ENCODE measurements around the gene TIMM22. TPM values are rescaled to one million over a fixed set of nuclear protein-coding genes. Genes with fewer than 3 reads are reported as not detected.
A peak's percentile ranks its signal among the peaks of the same experiment; 100 is the strongest.
"Not testable (repeated sequence)": the region's sequence is repeated elsewhere in the genome, so short reads cannot be mapped to it uniquely, and the experiment has no call there.

The TIMM22 gene
- total and polyA plus RNA-seq, 10 donors = 5.1 to 14.3 (median 11.0) TPM

GRCh38 chr17:1043601-1044251 lies 46.8 kb downstream of the TIMM22 start:
- DNase-seq = peak; percentile 83
- intact Hi-C loops (cut with DNase I; ENCODE audit: low total_unique reads) = no loop called here
- H3K9me3 ChIP-seq = no peaks in the 10 kb centered on the region
- TF ChIP-seq CTCF (IDR thresholded peaks at IDR 0.05 in 8 of 11, conservative IDR thresholded peaks at IDR 0.05 in 3 of 11) (no peak), POLR2AphosphoS5 (IDR thresholded peaks at IDR 0.05) (peak in 2 of 3 donors; percentile 74 to 78), POLR2A (IDR thresholded peaks at IDR 0.05) (no peak)
- H3K36me3 ChIP-seq = peaks cover 0 to 96% (median 21%) of the 10 kb centered on the region in 6 donors
- peak overlapping the region in 2 of 8 donors; percentile 4 to 36 for H3K4me3 ChIP-seq
- H3K4me1 ChIP-seq = peaks cover 6 to 64% (median 36%) of the 10 kb centered on the region in 6 donors
- WGBS, 5 donors = 45 to 66% (median 48%) methylated on average over 19 to 21 of the region's 21 CpGs
- no peaks in the 10 kb centered on the region for H3K27me3 ChIP-seq (replicated peaks in 1 of 7)
- peak overlapping the region in 7 of 8 donors; percentile 48 to 80 (median 77) for H3K27ac ChIP-seq

GRCh38 chr17:1044387-1045009 lies 47.6 kb downstream of the TIMM22 start:
- 84 to 96% (median 91%) methylated on average over 12 to 13 of the region's 13 CpGs for WGBS, 5 donors
- H3K9me3 ChIP-seq; H3K4me3 ChIP-seq; H3K27me3 ChIP-seq (replicated peaks in 1 of 7); intact Hi-C loops (cut with DNase I; ENCODE audit: low total_unique reads): not testable (repeated sequence)
- Histone ChIP-seq H3K36me3 (peaks cover 0 to 96% (median 27%) of the 10 kb centered on the region in 6 donors), H3K27ac (peak overlapping the region in 7 of 8 donors; percentile 48 to 80 (median 77)), H3K4me1 (peaks cover 6 to 56% (median 33%) of the 10 kb centered on the region in 6 donors)
- peak; percentile 47 for DNase-seq

GRCh38 chr17:1045456-1045855 lies 48.5 kb downstream of the TIMM22 start:
- 89 to 93% (median 91%) methylated on average over 9 of the region's 9 CpGs for WGBS, 5 donors
- Histone ChIP-seq H3K27me3 (replicated peaks in 1 of 7) (no peaks in the 10 kb centered on the region), H3K27ac (peak overlapping the region in 1 of 8 donors; percentile 39), H3K4me1 (peaks cover 4 to 46% (median 24%) of the 10 kb centered on the region in 6 donors), H3K36me3 (peaks cover 0 to 99% (median 36%) of the 10 kb centered on the region in 6 donors), H3K4me3 (no peak overlapping the region), H3K9me3 (no peaks in the 10 kb centered on the region)
- DNase-seq = peak; percentile 36
- TF ChIP-seq CTCF (IDR thresholded peaks at IDR 0.05 in 8 of 11, conservative IDR thresholded peaks at IDR 0.05 in 3 of 11) = no peak
- TF ChIP-seq POLR2AphosphoS5 (IDR thresholded peaks at IDR 0.05) = no peak
- intact Hi-C loops (cut with DNase I; ENCODE audit: low total_unique reads) = no loop called here

- DNase-seq = peak; percentile 68
- Histone ChIP-seq H3K27ac (peak overlapping the region in 1 of 8 donors; percentile 1), H3K9me3 (no peaks in the 10 kb centered on the region), H3K27me3 (replicated peaks in 1 of 7) (no peaks in the 10 kb centered on the region), H3K4me1 (peaks cover 0 to 31% (median 15%) of the 10 kb centered on the region in 6 donors), H3K4me3 (no peak overlapping the region), H3K36me3 (peaks cover 0 to 92% (median 36%) of the 10 kb centered on the region in 6 donors)
- intact Hi-C loops (cut with DNase I; ENCODE audit: low total_unique reads) = no loop called here
- 70 to 91% (median 89%) methylated on average over 4 to 21 of the region's 21 CpGs for WGBS, 5 donors
- TF ChIP-seq CTCF (IDR thresholded peaks at IDR 0.05 in 8 of 11, conservative IDR thresholded peaks at IDR 0.05 in 3 of 11) = no peak
- TF ChIP-seq POLR2AphosphoS5 (IDR thresholded peaks at IDR 0.05) = peak in 2 of 3 donors; percentile 5 to 24
- no peak for TF ChIP-seq POLR2A (IDR thresholded peaks at IDR 0.05)
Measured at GRCh38 chr17:1047177-1047878, 50.4 kb downstream of the TIMM22 start.
